Measurements from ENCODE around the gene BCL3. TPM values are rescaled to one million over a fixed set of nuclear protein-coding genes. Genes with fewer than 3 reads are reported as not detected.

The BCL3 gene
- total RNA-seq, 1 donor from 2014 or later: 3.2 TPM

DNA sequence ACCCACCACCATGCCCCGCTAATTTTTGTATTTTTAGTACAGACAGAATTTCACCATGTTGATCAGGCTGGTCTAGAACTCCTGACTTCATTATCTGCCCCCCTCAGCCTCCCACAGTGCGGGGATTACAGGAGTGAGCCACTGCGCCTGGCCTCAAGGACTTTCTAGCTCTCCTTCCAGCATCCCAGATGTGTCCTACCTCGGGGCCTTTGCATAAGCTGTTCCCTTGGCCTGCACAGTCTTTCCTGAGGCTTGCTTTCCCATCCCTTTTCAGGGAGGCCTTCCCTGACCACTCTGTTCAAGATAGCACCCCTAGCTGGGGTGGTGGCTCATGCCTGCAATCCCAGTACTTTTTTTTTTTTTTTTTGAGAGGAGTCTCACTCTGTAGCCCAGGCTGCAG is 46.1 kb downstream of the BCL3 start:
- DNase-seq: no peak

DNA sequence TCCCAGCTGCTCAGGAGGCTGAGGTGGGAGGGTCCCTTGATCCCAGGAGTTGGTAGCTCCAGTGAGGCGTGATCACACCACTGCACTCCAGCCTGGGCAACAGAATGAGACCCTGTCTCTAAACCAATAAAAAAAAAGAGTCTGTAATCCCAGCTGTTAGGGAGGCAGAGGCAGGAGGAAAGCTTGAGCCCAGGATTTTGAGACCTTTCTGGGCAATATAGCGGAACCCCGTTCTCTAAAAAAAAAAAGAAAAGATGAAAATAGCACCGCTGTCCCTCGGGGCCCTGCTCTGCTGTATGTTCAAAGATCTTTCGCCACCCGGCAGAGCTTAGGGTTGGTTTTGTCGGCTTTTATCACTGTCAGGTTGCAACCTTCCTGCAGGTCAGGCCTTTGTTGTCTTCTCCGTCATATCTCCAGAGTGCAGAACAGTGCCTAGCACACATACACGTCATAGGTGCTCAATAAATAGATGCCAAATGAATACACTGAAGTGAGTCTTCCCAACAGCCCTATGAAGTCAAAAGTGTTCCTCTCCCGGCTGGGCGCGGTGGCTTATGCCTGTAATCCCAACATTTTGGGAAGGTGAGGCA is 47.0 kb downstream of the BCL3 start:
- no peak for DNase-seq

DNA sequence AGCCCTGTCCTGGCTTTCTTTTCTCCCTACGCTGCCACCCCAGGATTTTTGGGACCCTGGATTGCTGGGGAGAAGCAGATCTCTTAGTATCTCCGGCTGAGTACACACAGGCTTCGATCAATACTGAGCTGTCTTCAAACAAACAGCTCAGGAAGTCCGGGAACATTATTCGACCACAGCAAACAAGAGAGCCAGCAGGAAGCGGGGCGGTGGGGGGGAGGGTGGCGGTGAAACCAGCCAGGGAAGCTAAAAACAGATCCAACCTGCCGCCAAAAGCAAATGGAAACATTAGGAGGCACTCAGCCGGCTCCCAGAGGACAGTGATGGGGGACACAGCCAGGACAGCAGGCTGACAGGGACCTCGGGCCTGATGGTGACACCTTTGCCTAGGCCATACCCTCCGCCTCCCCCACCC is 48.2 kb downstream of the BCL3 start:
- DNase-seq: peak; percentile 71

DNA sequence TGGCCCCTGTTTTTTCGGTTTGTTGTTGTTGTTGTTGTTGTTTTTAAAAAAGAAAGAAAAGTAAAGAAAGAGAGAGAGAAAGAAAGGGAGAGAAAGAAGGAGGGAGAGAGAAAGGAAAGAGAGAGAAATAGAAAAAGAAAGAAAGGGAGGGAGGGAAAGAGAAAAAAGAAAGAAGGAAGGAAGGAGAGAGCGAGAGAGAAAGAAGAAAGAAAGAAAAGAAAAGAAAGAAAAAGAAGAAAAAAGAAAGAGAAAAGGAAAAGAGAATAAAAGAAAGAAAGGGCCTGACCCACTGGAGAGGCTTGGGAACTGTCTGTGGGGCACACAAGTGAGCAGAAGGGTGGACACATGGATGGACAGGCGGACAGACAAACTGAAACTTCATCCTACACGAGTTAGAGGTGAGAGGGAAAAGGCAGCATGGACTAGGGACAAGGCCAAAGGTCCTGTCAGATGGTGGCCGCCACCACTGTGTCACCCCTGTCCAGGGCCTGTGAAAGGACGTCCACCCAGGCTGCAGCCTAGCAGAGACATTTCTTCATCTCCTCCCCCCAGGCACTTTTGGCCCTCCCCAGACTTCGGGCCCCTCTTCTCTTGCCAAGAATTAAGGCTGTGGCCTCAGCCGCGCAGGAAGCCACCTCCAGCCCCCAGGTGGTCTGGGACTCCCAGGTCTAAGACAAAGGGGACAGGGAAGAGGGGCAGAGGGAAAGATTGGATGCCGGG is 51.3 kb downstream of the BCL3 start:
- no peak for DNase-seq

DNA sequence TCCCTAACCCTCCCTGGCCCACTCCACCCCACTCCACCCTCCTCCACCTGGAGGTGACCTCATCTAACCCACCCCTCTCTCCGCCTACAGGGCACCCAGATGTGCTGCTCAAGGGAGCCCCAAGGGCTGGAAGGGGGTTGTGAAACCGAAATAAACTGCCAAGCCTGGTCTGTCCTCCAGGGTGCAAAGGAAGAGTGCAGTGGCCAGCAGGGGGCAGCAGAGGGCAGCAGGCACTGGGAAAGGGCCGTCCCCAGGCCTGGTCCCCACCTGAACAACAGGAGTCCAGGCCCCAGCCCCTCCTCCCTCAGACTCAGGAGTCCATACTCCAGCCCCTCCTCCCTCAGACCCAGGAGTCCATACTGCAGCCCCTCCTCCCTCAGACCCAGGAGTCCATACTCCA is 52.0 kb downstream of the BCL3 start:
- peak; percentile 86 for DNase-seq

DNA sequence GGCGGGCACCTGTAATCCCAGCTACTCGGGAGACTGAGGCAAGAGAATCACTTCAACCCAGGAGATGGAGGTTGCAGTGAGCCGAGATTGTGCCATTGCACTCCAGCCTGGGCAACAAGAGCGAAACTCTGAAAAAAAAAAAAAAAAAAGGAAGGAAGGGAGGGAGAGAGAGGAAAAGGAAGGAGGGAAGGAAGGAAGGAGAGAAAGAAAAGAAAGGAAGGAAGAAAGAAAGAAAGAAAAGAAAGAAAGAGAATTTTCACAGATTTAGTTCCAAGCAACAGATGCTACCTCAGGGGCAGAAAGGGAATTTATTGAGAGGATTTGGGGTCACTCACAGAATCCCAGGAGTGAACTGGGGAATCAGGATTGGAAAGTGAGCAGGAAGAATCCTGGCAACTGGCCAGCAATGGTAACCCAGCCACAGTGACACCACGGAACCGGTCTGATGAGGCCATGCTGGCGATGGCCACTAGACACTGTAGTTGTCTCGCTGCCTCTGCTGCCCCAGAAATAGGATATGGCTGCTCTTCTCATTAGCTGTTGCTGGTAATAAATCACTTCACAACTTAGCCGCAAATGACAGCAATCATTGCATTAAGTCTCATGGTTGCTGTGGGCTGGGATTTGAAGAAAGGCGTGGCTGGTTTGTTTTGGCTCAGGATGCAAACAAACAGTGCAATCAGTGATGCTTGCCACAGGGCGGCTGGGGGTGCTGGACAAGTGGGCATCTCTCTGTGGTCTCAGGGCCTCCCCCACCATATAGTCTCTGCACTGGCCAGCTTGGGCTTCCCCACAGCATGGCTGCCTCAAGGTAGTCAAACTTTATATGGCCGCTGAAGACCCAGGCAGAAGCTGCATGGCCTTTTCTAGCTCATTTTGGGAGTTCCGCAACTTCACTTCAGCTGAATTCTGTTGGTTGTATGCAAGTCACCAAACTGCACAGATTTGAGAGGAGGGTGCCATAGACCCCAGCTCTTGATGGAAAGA is 55.2 kb downstream of the BCL3 start:
- DNase-seq: no peak

DNA sequence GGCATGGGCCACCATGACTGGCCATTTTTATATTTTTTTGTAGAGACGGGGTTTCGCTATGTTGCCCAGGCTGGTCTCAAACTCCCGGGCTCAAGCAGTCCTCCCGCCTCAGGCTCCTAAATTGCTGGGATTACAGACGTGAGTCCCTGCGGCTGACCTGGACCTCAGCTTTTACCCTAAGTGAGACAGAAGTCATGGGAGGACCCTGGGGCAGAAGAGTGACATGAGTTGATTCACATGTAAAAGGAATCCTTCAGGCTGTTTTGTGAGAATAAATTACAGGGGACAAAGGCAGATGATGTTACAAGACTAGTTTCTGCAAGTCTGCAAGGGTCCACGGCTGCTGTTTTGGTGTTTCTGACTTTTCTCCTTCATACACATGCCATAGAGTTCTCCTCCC is 57.8 kb downstream of the BCL3 start:
- no peak for DNase-seq

DNA sequence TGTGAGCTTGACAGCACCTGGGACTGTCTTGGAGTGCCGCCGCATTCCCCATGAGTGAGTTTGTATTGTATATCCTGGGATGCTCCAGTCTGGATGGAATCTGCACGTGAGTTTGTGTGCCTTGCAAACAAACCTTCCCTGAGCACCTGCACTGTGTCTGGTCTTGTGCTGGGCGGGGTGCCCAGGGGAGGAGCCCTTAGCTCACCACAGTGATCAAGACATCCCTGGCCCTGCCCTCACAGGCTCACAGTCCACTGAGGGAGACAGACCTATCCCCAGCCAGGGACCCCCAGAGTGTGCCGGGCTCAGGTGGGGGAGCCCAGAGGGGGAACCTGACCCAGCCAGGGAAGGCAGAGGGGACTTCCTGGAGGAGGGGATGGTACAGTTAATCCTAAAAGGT is 58.7 kb downstream of the BCL3 start:
- DNase-seq: no peak

DNA sequence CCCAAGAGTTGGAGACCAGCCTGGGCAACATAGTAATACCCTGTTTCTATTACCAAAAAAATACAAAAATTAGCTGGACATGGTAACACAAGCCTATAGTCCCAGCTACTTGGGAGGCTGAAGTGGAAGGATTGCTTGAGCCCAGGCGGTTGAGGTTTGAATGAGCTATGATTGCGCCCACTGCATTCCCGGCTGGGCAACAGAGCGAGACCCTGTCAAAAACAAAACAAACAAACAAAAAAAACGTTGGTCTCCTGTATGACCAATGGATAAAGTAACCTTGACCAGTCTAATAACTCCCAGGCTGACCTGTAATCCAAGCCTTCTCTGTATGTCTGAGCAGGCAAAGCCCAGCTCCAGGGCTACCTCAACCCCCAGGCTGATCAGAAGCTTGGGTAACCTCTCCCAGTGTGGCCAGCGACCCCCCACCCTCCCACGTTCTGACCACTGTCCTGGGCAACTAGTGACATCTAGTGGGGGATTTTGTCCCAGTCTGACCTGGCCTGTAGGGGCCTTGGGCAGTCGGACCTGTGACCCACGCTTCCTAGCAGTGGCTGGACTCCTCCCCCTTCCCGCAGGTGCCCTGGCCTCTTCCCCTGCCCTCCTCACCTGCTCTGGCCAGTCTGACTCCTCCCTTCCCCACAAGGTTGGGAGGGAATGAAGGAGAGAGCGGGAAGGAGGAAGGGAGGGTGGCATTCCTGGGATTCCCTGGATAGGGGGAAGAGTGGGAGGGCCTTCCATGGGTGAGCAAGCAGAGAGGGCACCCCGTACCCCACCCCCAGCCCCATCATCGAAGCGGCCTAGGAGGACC is 59.3 kb downstream of the BCL3 start:
- DNase-seq: peak; percentile 75

DNA sequence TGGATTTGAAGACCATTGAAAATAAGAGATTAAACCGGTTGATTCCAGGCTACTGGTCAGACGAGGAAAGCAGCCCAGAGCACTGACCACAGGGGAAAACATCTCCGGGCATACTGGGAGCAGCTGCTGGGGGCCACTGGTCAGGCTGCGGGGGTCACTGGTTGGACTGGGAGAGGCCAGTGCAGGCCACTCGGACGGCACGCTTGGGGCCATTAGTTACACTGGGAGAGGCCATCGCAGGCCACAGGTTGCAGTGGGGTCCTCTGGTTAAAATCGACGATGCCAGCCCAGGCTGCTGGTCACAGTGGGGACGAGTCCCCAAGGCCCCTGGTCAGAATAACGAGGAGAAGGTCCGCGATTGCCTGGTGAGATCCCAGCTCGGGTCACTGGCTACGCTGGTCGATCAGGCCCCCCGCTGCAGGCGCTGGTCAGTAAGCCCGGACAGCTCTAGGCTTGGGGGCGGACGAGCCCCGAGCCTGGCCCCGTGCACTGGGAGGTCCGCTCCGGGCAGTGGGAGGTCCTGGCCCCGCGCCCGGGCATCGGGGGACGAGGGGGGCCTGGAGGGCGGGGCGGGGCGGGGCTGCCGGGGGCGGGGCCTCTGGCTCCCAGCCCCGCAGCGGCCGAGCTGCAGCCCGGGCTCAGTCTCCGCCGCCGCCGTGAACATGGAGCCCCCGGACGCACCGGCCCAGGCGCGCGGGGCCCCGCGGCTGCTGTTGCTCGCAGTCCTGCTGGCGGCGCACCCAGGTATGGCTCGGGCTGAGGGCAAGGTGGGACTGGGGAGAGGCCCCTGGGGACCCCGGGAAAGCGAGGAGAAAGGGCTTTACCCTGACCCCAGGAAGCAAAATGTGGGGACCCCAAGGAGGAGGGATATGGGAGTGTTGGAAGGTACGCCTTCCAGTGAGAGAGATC is 60.2 kb downstream of the BCL3 start, which contains the start of gene BCAM:
Gene BCAM (plus strand): TSS at position 641 of the 909 bp plus-strand sequence. CDS start 22 bp downstream, at position 663.
- DNase-seq: peak; percentile 73

Other genes with a start within 250 kb of the BCL3 start
- gene ZNF180, start 248.2 kb upstream of the BCL3 start, total RNA-seq: 15.4 and 18.0 TPM in 2 replicates
- 0.05 TPM in 1 of 2 replicates, not detected in the other for gene CEACAM20, start 219.0 kb upstream of the BCL3 start, total RNA-seq
- not detected in 2 replicates for gene IGSF23, start 135.1 kb upstream of the BCL3 start, total RNA-seq
- 95.7 and 104 TPM in 2 replicates for gene PVR, start 104.8 kb upstream of the BCL3 start, total RNA-seq
- gene CEACAM19, start 77.2 kb upstream of the BCL3 start, total RNA-seq: 0.47 and 0.85 TPM in 2 replicates
- 0.17 TPM in 1 of 2 replicates, not detected in the other for gene CEACAM16, start 49.6 kb upstream of the BCL3 start, total RNA-seq
- gene CBLC, start 29.2 kb downstream of the BCL3 start, total RNA-seq: not detected in 2 replicates
- gene BCAM, start 60.4 kb downstream of the BCL3 start, total RNA-seq: 56.5 and 62.3 TPM in 2 replicates
- gene NECTIN2, start 97.6 kb downstream of the BCL3 start, total RNA-seq: 154 and 187 TPM in 2 replicates
- 50.0 and 81.6 TPM in 2 replicates for gene TOMM40, start 142.5 kb downstream of the BCL3 start, total RNA-seq
- 4.0 and 7.8 TPM in 2 replicates for gene APOE, start 157.1 kb downstream of the BCL3 start, total RNA-seq
- 1.7 and 1.9 TPM in 2 replicates for gene APOC1, start 165.9 kb downstream of the BCL3 start, total RNA-seq
- not detected in 2 replicates for gene APOC4, start 193.5 kb downstream of the BCL3 start, total RNA-seq
- not detected in 2 replicates for gene APOC2, start 197.3 kb downstream of the BCL3 start, total RNA-seq
- 28.9 and 65.8 TPM in 2 replicates for gene CLPTM1, start 206.7 kb downstream of the BCL3 start, total RNA-seq